ENCODE results near the gene ADH1C. TPM values are rescaled to one million over a fixed set of nuclear protein-coding genes. Genes with fewer than 3 reads are reported as not detected.
"Not testable (repeated sequence)": the region's sequence is repeated elsewhere in the genome, so short reads cannot be mapped to it uniquely, and the experiment has no call there.

The ADH1C gene
- total RNA-seq: not detected

GRCh38 chr4:99352602-99353537 lies at the start of gene ADH1C:
Gene ADH1C (minus strand): TSS chr4:99352746. CDS start chr4:99352675, 71 bp downstream.
- DNase-seq (ENCODE audit: low spot score in 2 of 2) (no peak), FAIRE-seq (no peak)

- DNase-seq (ENCODE audit: low spot score in 2 of 2): no peak
- FAIRE-seq: no peak
These were observed 48.3 kb upstream of the ADH1C start for GRCh38 chr4:99400831-99401230.

GRCh38 chr4:99399017-99399416 lies 46.5 kb upstream of the ADH1C start:
- DNase-seq (ENCODE audit: low spot score in 2 of 2): no peak
- no peak for FAIRE-seq

GRCh38 chr4:99395595-99396364 lies 43.2 kb upstream of the ADH1C start:
- DNase-seq (ENCODE audit: low spot score in 2 of 2) (no peak), FAIRE-seq (no peak)

GRCh38 chr4:99394896-99395295 lies 42.4 kb upstream of the ADH1C start:
- no peak for FAIRE-seq
- DNase-seq (ENCODE audit: low spot score in 2 of 2): no peak

GRCh38 chr4:99390055-99390454 lies 37.5 kb upstream of the ADH1C start:
- no peak for DNase-seq (ENCODE audit: low spot score in 2 of 2)
- no peak for FAIRE-seq

GRCh38 chr4:99389606-99390005 lies 37.1 kb upstream of the ADH1C start:
- FAIRE-seq (no peak), DNase-seq (ENCODE audit: low spot score in 2 of 2) (no peak)

- no peak for DNase-seq (ENCODE audit: low spot score in 2 of 2)
- no peak for FAIRE-seq
These were observed 31.4 kb upstream of the ADH1C start for GRCh38 chr4:99383833-99384392.

- no peak for FAIRE-seq
- DNase-seq (ENCODE audit: low spot score in 2 of 2): no peak
These were observed 30.9 kb upstream of the ADH1C start for GRCh38 chr4:99383399-99383798.

- FAIRE-seq: no peak
- DNase-seq (ENCODE audit: low spot score in 2 of 2): no peak
These were observed 30.3 kb upstream of the ADH1C start for GRCh38 chr4:99382745-99383360.

- no peak for FAIRE-seq
- DNase-seq (ENCODE audit: low spot score in 2 of 2): no peak
These were observed 29.1 kb upstream of the ADH1C start for GRCh38 chr4:99381588-99382175.

- no peak for FAIRE-seq
These were observed 27.0 kb upstream of the ADH1C start for GRCh38 chr4:99379571-99379970.

GRCh38 chr4:99378876-99379275 lies 26.3 kb upstream of the ADH1C start:
- DNase-seq (ENCODE audit: low spot score in 2 of 2): no peak

More at GRCh38 chr4:99379571-99379970, 27.0 kb upstream of the ADH1C start:
- DNase-seq (ENCODE audit: low spot score in 2 of 2): no peak

GRCh38 chr4:99377341-99377740 lies 24.8 kb upstream of the ADH1C start:
- DNase-seq (ENCODE audit: low spot score in 2 of 2); FAIRE-seq: not testable (repeated sequence)

More at GRCh38 chr4:99378876-99379275, 26.3 kb upstream of the ADH1C start:
- no peak for FAIRE-seq

- not testable (repeated sequence) for DNase-seq (ENCODE audit: low spot score in 2 of 2); FAIRE-seq
These were observed 19.9 kb upstream of the ADH1C start for GRCh38 chr4:99372464-99372863.

GRCh38 chr4:99367817-99368216 lies 15.3 kb upstream of the ADH1C start:
- FAIRE-seq: not testable (repeated sequence)

GRCh38 chr4:99366491-99366890 lies 13.9 kb upstream of the ADH1C start:
- FAIRE-seq: no peak
- no peak for DNase-seq (ENCODE audit: low spot score in 2 of 2)

More at GRCh38 chr4:99367817-99368216, 15.3 kb upstream of the ADH1C start:
- not testable (repeated sequence) for DNase-seq (ENCODE audit: low spot score in 2 of 2)

- no peak for DNase-seq (ENCODE audit: low spot score in 2 of 2)
- FAIRE-seq: no peak
These were observed 10.2 kb upstream of the ADH1C start for GRCh38 chr4:99362768-99363167.

- no peak for FAIRE-seq
- DNase-seq (ENCODE audit: low spot score in 2 of 2): no peak
These were observed 9.3 kb upstream of the ADH1C start for GRCh38 chr4:99361899-99362275.

GRCh38 chr4:99361268-99361898 lies 8.8 kb upstream of the ADH1C start:
- FAIRE-seq (no peak), DNase-seq (ENCODE audit: low spot score in 2 of 2) (no peak)

Measured in frontal cortex (tissue), 4 donors.